ENCODE measurements around the gene RAB42. TPM values are rescaled to one million over a fixed set of nuclear protein-coding genes. Genes with fewer than 3 reads are reported as not detected.

Gene RAB42
- total and polyA plus RNA-seq, 10 donors: 1.9 to 18.9 (median 8.5) TPM

GRCh38 chr1:28573564-28573963 lies 18.5 kb upstream of the RAB42 start:
- H3K27me3 ChIP-seq (replicated peaks in 1 of 7): no peaks in the 10 kb centered on the region
- peaks cover 0 to 100% (median 85%) of the 10 kb centered on the region in 6 donors for H3K36me3 ChIP-seq
- 95 to 98% (median 97%) methylated on average over 11 of the region's 11 CpGs for WGBS, 5 donors
- no peaks in the 10 kb centered on the region for H3K9me3 ChIP-seq
- no peak overlapping the region for H3K27ac ChIP-seq
- TF ChIP-seq POLR2A (IDR thresholded peaks at IDR 0.05) (no peak), CTCF (IDR thresholded peaks at IDR 0.05 in 8 of 11, conservative IDR thresholded peaks at IDR 0.05 in 3 of 11) (no peak), POLR2AphosphoS5 (IDR thresholded peaks at IDR 0.05) (no peak)
- intact Hi-C loops (cut with DNase I; ENCODE audit: low total_unique reads): no loop called here
- H3K4me3 ChIP-seq: no peak overlapping the region
- peaks cover 0 to 16% (median 4%) of the 10 kb centered on the region in 6 donors for H3K4me1 ChIP-seq
- no peak for DNase-seq

- no peak for DNase-seq
- peaks cover 0 to 85% (median 73%) of the 10 kb centered on the region in 6 donors for H3K36me3 ChIP-seq
- H3K9me3 ChIP-seq: no peaks in the 10 kb centered on the region
- no peak for TF ChIP-seq CTCF (IDR thresholded peaks at IDR 0.05 in 8 of 11, conservative IDR thresholded peaks at IDR 0.05 in 3 of 11)
- peak in 1 of 3 donors; percentile 38 for TF ChIP-seq POLR2AphosphoS5 (IDR thresholded peaks at IDR 0.05)
- 64 to 90% (median 82%) methylated on average over 1 of the region's 1 CpG for WGBS, 5 donors
- H3K4me1 ChIP-seq: peaks cover 12 to 48% (median 32%) of the 10 kb centered on the region in 6 donors
- intact Hi-C loops (cut with DNase I; ENCODE audit: low total_unique reads): no loop called here
- H3K4me3 ChIP-seq: no peak overlapping the region
- peak overlapping the region in 1 of 8 donors; percentile 42 for H3K27ac ChIP-seq
- H3K27me3 ChIP-seq (replicated peaks in 1 of 7): no peaks in the 10 kb centered on the region
These were observed 14.9 kb upstream of the RAB42 start for GRCh38 chr1:28577052-28577678.

- TF ChIP-seq CTCF (IDR thresholded peaks at IDR 0.05 in 8 of 11, conservative IDR thresholded peaks at IDR 0.05 in 3 of 11) (no peak), POLR2AphosphoS5 (IDR thresholded peaks at IDR 0.05) (peak in 1 of 3 donors; percentile 39)
- Histone ChIP-seq H3K36me3 (peaks cover 0 to 77% (median 66%) of the 10 kb centered on the region in 6 donors), H3K9me3 (no peaks in the 10 kb centered on the region), H3K27ac (peak overlapping the region in 2 of 8 donors; percentile 7 to 33), H3K27me3 (replicated peaks in 1 of 7) (no peaks in the 10 kb centered on the region), H3K4me3 (no peak overlapping the region), H3K4me1 (peaks cover 16 to 56% (median 39%) of the 10 kb centered on the region in 6 donors)
- 73 to 85% (median 75%) methylated on average over 6 of the region's 6 CpGs for whole genome bisulfite sequencing, 5 donors
- intact Hi-C loops (cut with DNase I; ENCODE audit: low total_unique reads): no loop called here
- DNase-seq: no peak
These were observed 14.1 kb upstream of the RAB42 start for GRCh38 chr1:28577738-28578536.

GRCh38 chr1:28578696-28579218 lies 13.3 kb upstream of the RAB42 start:
- WGBS, 5 donors: 73 to 88% (median 77%) methylated on average over 6 of the region's 6 CpGs

More at GRCh38 chr1:28578696-28579218, 13.3 kb upstream of the RAB42 start:
- peaks cover 0 to 69% (median 59%) of the 10 kb centered on the region in 6 donors for H3K36me3 ChIP-seq
- TF ChIP-seq CTCF (IDR thresholded peaks at IDR 0.05 in 8 of 11, conservative IDR thresholded peaks at IDR 0.05 in 3 of 11) (no peak), POLR2AphosphoS5 (IDR thresholded peaks at IDR 0.05) (peak in 1 of 3 donors; percentile 22), POLR2A (IDR thresholded peaks at IDR 0.05) (no peak)
- no peaks in the 10 kb centered on the region for H3K27me3 ChIP-seq (replicated peaks in 1 of 7)
- DNase-seq: no peak
- H3K27ac ChIP-seq: peak overlapping the region in 3 of 8 donors; percentile 4 to 50 (median 10)
- H3K4me1 ChIP-seq: peaks cover 16 to 59% (median 40%) of the 10 kb centered on the region in 6 donors
- no peaks in the 10 kb centered on the region for H3K9me3 ChIP-seq
- intact Hi-C loops (cut with DNase I; ENCODE audit: low total_unique reads): no loop called here
- H3K4me3 ChIP-seq: peak overlapping the region in 1 of 8 donors; percentile 19

Data from spleen (tissue), 11 donors.